IMR-90 (cell line): Measurements from ENCODE around the gene HBM. TPM values are rescaled to one million over a fixed set of nuclear protein-coding genes. Genes with fewer than 3 reads are reported as not detected.

ENCODE experiments used
- ATAC-seq: fragments of 200-7000 bp; cut with Tn5 transposase; 2 replicates; pipeline ENCODE4 v1.9.1; 2020; ENCODE audit warnings: low read depth, mild to moderate bottlenecking, moderate library complexity
- BruUV-seq: library from RNA; stranded (reverse); fragments of 400-500 nt; replicated peaks from 2 replicates; lab custom pipeline; 2021; lab: Mats Ljungman, UMichigan
- CTCF ChIA-PET: fragments of 300-600 bp; formaldehyde crosslinking; extraction: SDS; loops from one replicate; lab custom pipeline; 2021; ENCODE audit warnings: antibody characterized with exemption; lab: Yijun Ruan, JAX
- POLR2A ChIA-PET: fragments of 300-600 bp; sonication (Branson Sonifier 250); formaldehyde crosslinking; loops from one replicate; lab custom pipeline; 2022; ENCODE audit warnings: antibody characterized with exemption; ENCODE audit not compliant: unreplicated experiment; lab: Charles Lee
- DNase-seq: peaks from one replicate; pipeline ENCODE4 v3.0.0; 2013
- H2AFZ ChIP-seq: replicated peaks from 2 replicates; pipeline ENCODE3; 2013; ENCODE audit warnings: low read length, mild to moderate bottlenecking; ENCODE audit not compliant: poor library complexity
- H2AK5ac ChIP-seq: 2 replicates; pipeline ENCODE4 v1.6.1; 2013; ENCODE audit warnings: low read depth, low read length, inconsistent platforms
- H2AK9ac ChIP-seq: replicated peaks from 2 replicates; pipeline ENCODE3; 2013; ENCODE audit warnings: mild to moderate bottlenecking, low read depth, low read length, moderate library complexity; ENCODE audit not compliant: poor library complexity
- H2BK120ac ChIP-seq: 2 replicates; pipeline ENCODE4 v1.6.1; 2013; ENCODE audit warnings: low read depth, low read length, inconsistent platforms
- H2BK15ac ChIP-seq: 3 replicates; pipeline ENCODE4 v1.6.1; 2013; ENCODE audit warnings: low read depth, low read length, inconsistent platforms
- H2BK20ac ChIP-seq: 2 replicates; pipeline ENCODE4 v1.6.1; 2013; ENCODE audit warnings: low read depth, mild to moderate bottlenecking, inconsistent platforms, low read length, moderate library complexity
- H2BK5ac ChIP-seq: 2 replicates; pipeline ENCODE4 v1.6.1; 2013; ENCODE audit warnings: mild to moderate bottlenecking, low read depth, low read length, inconsistent platforms; ENCODE audit not compliant: poor library complexity, severe bottlenecking
- H3K14ac ChIP-seq: replicated peaks from 2 replicates; pipeline ENCODE4 v1.6.1; 2013; ENCODE audit warnings: low read depth, low read length, inconsistent platforms
- H3K18ac ChIP-seq: 2 replicates; pipeline ENCODE4 v1.6.1; 2013; ENCODE audit warnings: low read depth, low read length, control low read depth
- H3K23ac ChIP-seq: 2 replicates; pipeline ENCODE4 v1.6.1; 2013; ENCODE audit warnings: low read depth, low read length, inconsistent platforms
- H3K27ac ChIP-seq: 2 replicates; pipeline ENCODE4 v1.5.1; 2013; ENCODE audit warnings: mild to moderate bottlenecking, control low read depth, low read length; ENCODE audit not compliant: insufficient read depth
- H3K27me3 ChIP-seq: 2 replicates; pipeline ENCODE4 v1.6.1; 2013; ENCODE audit warnings: low read length; ENCODE audit not compliant: control insufficient read depth, insufficient read depth
- H3K36me3 ChIP-seq: 2 replicates; pipeline ENCODE4 v1.6.1; 2013; ENCODE audit warnings: low read length, mixed read lengths; ENCODE audit not compliant: control insufficient read depth, insufficient read depth
- H3K4ac ChIP-seq: 2 replicates; pipeline ENCODE4 v1.6.1; 2013; ENCODE audit warnings: low read depth, low read length, inconsistent platforms
- H3K4me1 ChIP-seq: 2 replicates; pipeline ENCODE4 v1.6.1; 2013; ENCODE audit warnings: low read length, mixed read lengths; ENCODE audit not compliant: control insufficient read depth, insufficient read depth
- H3K4me2 ChIP-seq: 2 replicates; pipeline ENCODE4 v1.6.1; 2013; ENCODE audit warnings: low read depth, mild to moderate bottlenecking, control low read depth, low read length, moderate library complexity
- H3K4me3 ChIP-seq: 2 replicates; pipeline ENCODE4 v1.5.1; 2013; ENCODE audit warnings: low read depth, mild to moderate bottlenecking, control low read depth, low read length, moderate library complexity; ENCODE audit not compliant: insufficient read depth
- H3K56ac ChIP-seq: 2 replicates; pipeline ENCODE4 v1.6.1; 2013; ENCODE audit warnings: low read length, inconsistent platforms; ENCODE audit not compliant: insufficient read depth; ENCODE audit errors: extremely low read depth
- H3K79me1 ChIP-seq, 2 experiments: 2 replicates each; pipeline ENCODE4 v1.6.1; 2013; ENCODE audit warnings: low read length in 2 of 2, inconsistent platforms in 1 of 2, low read depth in 1 of 2
- H3K9ac ChIP-seq: 2 replicates; pipeline ENCODE4 v1.6.1; 2013; ENCODE audit warnings: low read depth, low read length, control low read depth
- H3K9me1 ChIP-seq: 2 replicates; pipeline ENCODE4 v1.6.1; 2013; ENCODE audit warnings: low read length, inconsistent platforms; ENCODE audit not compliant: insufficient read depth
- H3K9me3 ChIP-seq: 2 replicates; pipeline ENCODE4 v1.6.1; 2013; ENCODE audit warnings: low read length; ENCODE audit not compliant: control insufficient read depth, insufficient read depth
- H4K20me1 ChIP-seq: 2 replicates; pipeline ENCODE4 v1.6.1; 2013; ENCODE audit warnings: low read length, inconsistent platforms; ENCODE audit not compliant: insufficient read depth
- H4K5ac ChIP-seq: 2 replicates; pipeline ENCODE4 v1.6.1; 2013; ENCODE audit warnings: mild to moderate bottlenecking, low read depth, low read length, control low read depth
- H4K8ac ChIP-seq, 2 experiments: 2 replicates each; pipeline ENCODE4 v1.6.1; 2013; ENCODE audit warnings: low read depth in 2 of 2, low read length in 2 of 2, control low read depth in 1 of 2, inconsistent platforms in 1 of 2
- H4K91ac ChIP-seq: 2 replicates; pipeline ENCODE4 v1.6.1; 2013; ENCODE audit warnings: low read depth, low read length, inconsistent platforms; ENCODE audit not compliant: insufficient read depth
- CHD1 ChIP-seq: IDR thresholded peaks from 2 replicates; pipeline ENCODE4 v1.6.1; 2012; ENCODE audit warnings: low read depth, low read length, improper control_type of control experiment
- MXI1 ChIP-seq: IDR thresholded peaks from 2 replicates; pipeline ENCODE4 v1.6.1; 2012; ENCODE audit warnings: low read depth, mild to moderate bottlenecking, low read length, moderate library complexity, borderline replicate concordance
- NFE2L2 ChIP-seq: fragments of 150-350 bp; IDR thresholded peaks from 2 replicates; pipeline ENCODE4 v1.6.1; 2016; ENCODE audit warnings: low read depth, mild to moderate bottlenecking, low read length
- USF2 ChIP-seq: fragments of 150-350 bp; IDR thresholded peaks from 2 replicates; pipeline ENCODE4 v1.6.1; 2017; ENCODE audit warnings: mild to moderate bottlenecking, antibody characterized with exemption, low read length, low read depth
- WGBS, 2 experiments: methylation state at CpG; one replicate each; pipeline versions ENCODE4 v1.1.5 to v1.1.7; 2013; ENCODE audit warnings: missing lambda C conversion rate in 2 of 2; ENCODE audit not compliant: insufficient read length in 1 of 2; ENCODE audit errors: extremely low coverage in 2 of 2; 5-methylcytosine and 5-hydroxymethylcytosine counted together
- dilution Hi-C: fragments of 300-500 bp; cut with HindIII; formaldehyde crosslinking; loops from one replicate; pipeline ENCODE4 v1.14.3; 2018; ENCODE audit warnings: low sequenced_read_pairs; ENCODE audit not compliant: unreplicated experiment
- in situ Hi-C: fragments of 300-500 bp; cut with MboI; formaldehyde crosslinking; loops from 3 replicates; pipeline ENCODE4 v1.14.3; 2019; ENCODE audit warnings: low sequenced_read_pairs, inconsistent platforms, mixed read lengths
- intact Hi-C: fragments of 100-400 bp; cut with micrococcal nuclease; formaldehyde crosslinking; loops from 2 replicates; pipeline ENCODE4 v1.10.0; 2022
- polyA plus RNA-seq, 3 experiments: library from polyadenylated mRNA; depleted of rRNA; stranded (reverse); fragments of >200 nt; gene quantifications; 2 replicates each; pipeline ENCODE4 v1.2.3, GENCODE V29; 2012; ENCODE audit warnings: low replicate concordance in 1 of 3
- total RNA-seq: library from RNA; depleted of rRNA; stranded (reverse); fragments of >200 nt; gene quantifications from 2 replicates; pipeline ENCODE4 v1.2.3, GENCODE V29; 2012

Gene HBM
- total and polyA plus RNA-seq, 2 of the 4 experiments (the other 2 are of a cell fraction), result not detected

DNA sequence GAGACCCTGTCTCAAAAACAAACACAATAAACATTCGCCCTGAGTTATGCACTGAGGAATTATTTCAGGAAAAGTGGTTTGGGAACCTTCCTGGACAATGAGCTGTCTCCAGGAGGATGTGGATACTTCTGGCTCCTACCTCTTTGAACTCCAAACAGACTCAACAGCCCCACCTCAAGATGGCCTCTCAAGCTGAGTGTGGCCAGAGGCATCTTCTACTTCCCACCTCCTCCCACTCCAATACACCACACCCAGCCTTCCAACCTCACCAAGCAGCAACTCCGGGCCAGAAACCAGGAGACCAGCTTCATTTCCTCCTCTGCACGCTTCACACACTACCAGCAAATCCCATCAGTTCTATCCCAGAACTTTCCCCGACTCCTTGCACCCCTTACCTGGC lies 26.1 kb downstream of the HBM start:
- TF ChIP-seq NFE2L2 (no peak), CHD1 (no peak), USF2 (no peak), MXI1 (no peak)
- Histone ChIP-seq H3K4me2 (no peak overlapping the region), H3K9me1 (peaks cover 4% of the 10 kb centered on the region), H2BK120ac (no peak overlapping the region), H2AK9ac (no peak overlapping the region), H2BK5ac (no peak overlapping the region), H3K56ac (no peak overlapping the region), H2AK5ac (no peak overlapping the region), H3K18ac (no peak overlapping the region), H3K4me1 (no peaks in the 10 kb centered on the region), H3K4ac (no peak overlapping the region), H3K14ac (no peak overlapping the region), H4K5ac (no peak overlapping the region), H3K9me3 (no peaks in the 10 kb centered on the region), H4K91ac (no peak overlapping the region), H2BK20ac (no peak overlapping the region), H3K27ac (no peak overlapping the region), H2BK15ac (no peak overlapping the region), H3K23ac (no peak overlapping the region), H3K79me1 (peaks cover 16 to 43% of the 10 kb centered on the region in 2 experiments), H3K9ac (no peak overlapping the region), H4K8ac (no peak overlapping the region), H4K20me1 (peaks cover 31% of the 10 kb centered on the region), H3K36me3 (peaks cover 72% of the 10 kb centered on the region), H2AFZ (no peak overlapping the region), H3K4me3 (no peak overlapping the region), H3K27me3 (no peaks in the 10 kb centered on the region)
- DNase-seq (peak; percentile 33), ATAC-seq (peak; percentile 55)
- CTCF ChIA-PET, result no interaction called here
- POLR2A ChIA-PET, result no interaction called here
- dilution Hi-C loops, result no loop called here
- in situ Hi-C loops, result no loop called here
- 89% methylated on average over 2 of the region's 4 CpGs; no CpG with 5 or more reads in 1 of the 2 experiments for WGBS, 2 experiments
- intact Hi-C loops, result no loop called here
- BruUV-seq, result no TSS peak
